Calu3 (cell line): ENCODE measurements around the gene PLEKHH3. TPM values are rescaled to one million over a fixed set of nuclear protein-coding genes. Genes with fewer than 3 reads are reported as not detected.

Source experiments
- Bru-seq: library from RNA; stranded (reverse); fragments of 400-500 nt; gene quantifications from one replicate; lab custom pipeline; 2021; lab: Mats Ljungman, UMichigan
- BruChase-seq, 2 experiments: library from RNA; stranded (reverse); fragments of 400-500 nt; gene quantifications; one replicate each; lab custom pipeline; 2021; lab: Mats Ljungman, UMichigan
- BruUV-seq: library from RNA; stranded (reverse); fragments of 400-500 nt; replicated peaks from 2 replicates; lab custom pipeline; 2021; lab: Mats Ljungman, UMichigan
- CTCF ChIA-PET: fragments of 300-600 bp; sonication (Branson Sonifier 250); formaldehyde crosslinking; loops from one replicate; lab custom pipeline; 2022; ENCODE audit warnings: antibody characterized with exemption; lab: Charles Lee
- DNase-seq: peaks from one replicate; pipeline ENCODE4 v3.0.0; 2022
- H3K27ac Mint-ChIP-seq: one replicate; pipeline ENCODE4 v1.8.0; 2022; ENCODE audit warnings: mixed read lengths; ENCODE audit not compliant: unreplicated experiment
- H3K27me3 Mint-ChIP-seq: one replicate; pipeline ENCODE4 v1.8.0; 2022; ENCODE audit warnings: mixed read lengths; ENCODE audit not compliant: unreplicated experiment
- H3K36me3 Mint-ChIP-seq: one replicate; pipeline ENCODE4 v1.8.0; 2022; ENCODE audit warnings: mild to moderate bottlenecking, moderate library complexity, mixed read lengths; ENCODE audit not compliant: insufficient read depth, unreplicated experiment
- H3K4me1 Mint-ChIP-seq: one replicate; pipeline ENCODE4 v1.8.0; 2022; ENCODE audit warnings: mild to moderate bottlenecking, low read depth, mixed read lengths; ENCODE audit not compliant: unreplicated experiment
- H3K4me3 Mint-ChIP-seq: one replicate; pipeline ENCODE4 v1.8.0; 2022; ENCODE audit warnings: mild to moderate bottlenecking, low read depth, moderate library complexity, mixed read lengths; ENCODE audit not compliant: unreplicated experiment
- H3K9me3 Mint-ChIP-seq: one replicate; pipeline ENCODE4 v1.8.0; 2022; ENCODE audit warnings: low read depth, mixed read lengths; ENCODE audit not compliant: unreplicated experiment
- intact Hi-C: fragments of 100-400 bp; cut with micrococcal nuclease; formaldehyde crosslinking; loops from one replicate; pipeline ENCODE4 v1.10.0; 2022; ENCODE audit not compliant: unreplicated experiment
- long read RNA-seq: library from polyadenylated mRNA; stranded (forward); transcript quantifications from one replicate; pipeline ENCODE4 v2.0.0, GENCODE V29; 2022
- total RNA-seq: library from RNA; stranded (reverse); gene quantifications from 2 replicates; pipeline ENCODE4 v1.2.3, GENCODE V29; 2022
- TF ChIP-seq, protein P1 (sequence below): fragments of 200-600 bp; IDR thresholded peaks from one replicate; pipeline ENCODE4 v1.8.0; 2022; ENCODE audit warnings: antibody characterized with exemption; ENCODE audit not compliant: unreplicated experiment

Gene PLEKHH3, protein sequence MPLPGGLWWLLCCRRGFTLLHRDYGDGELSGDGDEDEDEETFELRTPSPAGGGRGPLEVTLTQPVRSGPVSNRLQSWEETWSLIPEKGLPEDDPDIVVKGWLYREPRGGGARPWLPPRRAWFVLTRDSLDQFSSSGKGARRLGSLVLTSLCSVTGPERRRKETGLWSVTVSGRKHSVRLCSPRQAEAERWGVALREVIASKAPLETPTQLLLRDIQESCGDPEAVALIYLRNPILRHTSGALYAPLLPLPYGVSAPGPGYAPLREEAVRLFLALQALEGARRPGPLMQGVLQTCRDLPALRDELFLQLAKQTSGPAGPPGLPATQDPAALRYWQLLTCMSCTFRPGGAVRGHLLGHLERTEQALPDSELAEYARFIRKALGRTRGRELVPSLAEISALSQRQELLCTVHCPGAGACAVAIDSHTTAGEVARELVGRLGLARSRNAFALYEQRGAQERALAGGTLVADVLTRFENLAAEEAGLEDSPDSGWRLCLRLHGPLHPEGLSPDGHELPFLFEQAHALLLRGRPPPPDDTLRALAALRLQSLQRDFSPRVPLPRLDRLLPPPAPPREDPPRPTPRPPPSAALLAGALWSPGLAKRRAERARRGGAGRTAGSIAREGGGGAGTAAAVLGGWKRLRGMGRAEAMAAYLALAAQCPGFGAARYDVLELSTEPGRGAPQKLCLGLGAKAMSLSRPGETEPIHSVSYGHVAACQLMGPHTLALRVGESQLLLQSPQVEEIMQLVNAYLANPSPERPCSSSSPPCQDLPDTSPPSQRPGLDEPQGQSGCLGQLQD
- total RNA-seq (35.2 and 45.0 TPM in 2 replicates), Bru-seq, nascent RNA (percentile 61 among the genes with signal in this experiment), BruChase-seq, experiment 1, labeled RNA remaining after a 6-hour chase (percentile 64 among the genes with signal in this experiment), BruChase-seq, experiment 2, labeled RNA remaining after a 2-hour chase (percentile 75 among the genes with signal in this experiment)
- long read RNA-seq, transcript PLEKHH3-204 (13 exons, 2,983 nt) = major isoform, 15 of 35 reads
- long read RNA-seq, transcript PLEKHH3-201 (13 exons, 2,987 nt) = minor isoform, 5 of 35 reads
- long read RNA-seq, partial matches to known transcripts = 7 of 35 reads
- long read RNA-seq, other reads (novel, unspliced or antisense) = 7 of 35 reads

DNA sequence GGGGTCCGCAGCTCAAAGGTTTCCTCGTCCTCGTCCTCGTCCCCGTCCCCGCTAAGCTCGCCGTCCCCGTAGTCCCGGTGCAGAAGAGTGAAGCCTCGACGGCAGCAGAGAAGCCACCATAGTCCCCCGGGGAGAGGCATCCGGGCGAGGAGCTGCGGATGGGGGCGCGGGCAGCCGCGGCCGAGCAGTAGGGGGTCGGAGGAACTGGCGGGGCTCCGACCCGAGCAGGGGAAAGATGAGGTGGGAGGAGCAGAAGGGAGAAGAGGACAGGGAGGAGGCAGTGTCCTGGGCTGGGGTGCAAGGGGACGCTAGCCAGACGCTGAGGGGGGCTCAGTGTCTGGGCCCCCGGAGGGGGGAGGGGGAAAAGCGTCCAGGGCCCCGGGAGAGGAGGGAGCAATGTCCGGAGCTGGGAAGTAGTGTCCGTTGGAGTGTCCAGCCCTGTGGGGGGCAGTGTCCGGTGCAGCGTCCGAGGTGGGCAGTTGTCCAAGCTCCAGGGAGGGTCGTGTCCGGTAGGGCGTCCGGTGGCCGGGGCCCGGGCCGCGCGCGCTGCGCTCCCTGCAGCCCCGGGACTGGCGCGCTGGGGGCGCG lies at the start of gene PLEKHH3:
Gene PLEKHH3 (minus strand): TSS at position 571 of the 588 bp plus-strand sequence. CDS start 431 bp downstream, at position 140.
- peak within 1 kb of the TSS; percentile 93 for H3K4me3 Mint-ChIP-seq
- TF ChIP-seq, protein P1, sequence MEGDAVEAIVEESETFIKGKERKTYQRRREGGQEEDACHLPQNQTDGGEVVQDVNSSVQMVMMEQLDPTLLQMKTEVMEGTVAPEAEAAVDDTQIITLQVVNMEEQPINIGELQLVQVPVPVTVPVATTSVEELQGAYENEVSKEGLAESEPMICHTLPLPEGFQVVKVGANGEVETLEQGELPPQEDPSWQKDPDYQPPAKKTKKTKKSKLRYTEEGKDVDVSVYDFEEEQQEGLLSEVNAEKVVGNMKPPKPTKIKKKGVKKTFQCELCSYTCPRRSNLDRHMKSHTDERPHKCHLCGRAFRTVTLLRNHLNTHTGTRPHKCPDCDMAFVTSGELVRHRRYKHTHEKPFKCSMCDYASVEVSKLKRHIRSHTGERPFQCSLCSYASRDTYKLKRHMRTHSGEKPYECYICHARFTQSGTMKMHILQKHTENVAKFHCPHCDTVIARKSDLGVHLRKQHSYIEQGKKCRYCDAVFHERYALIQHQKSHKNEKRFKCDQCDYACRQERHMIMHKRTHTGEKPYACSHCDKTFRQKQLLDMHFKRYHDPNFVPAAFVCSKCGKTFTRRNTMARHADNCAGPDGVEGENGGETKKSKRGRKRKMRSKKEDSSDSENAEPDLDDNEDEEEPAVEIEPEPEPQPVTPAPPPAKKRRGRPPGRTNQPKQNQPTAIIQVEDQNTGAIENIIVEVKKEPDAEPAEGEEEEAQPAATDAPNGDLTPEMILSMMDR = peak; percentile 45
- DNase-seq = no peak
- H3K27me3 Mint-ChIP-seq = peaks cover 5% of the 10 kb centered on the region
- BruUV-seq = no TSS peak
- peaks cover 41% of the 10 kb centered on the region for H3K4me1 Mint-ChIP-seq
- intact Hi-C loops = loop anchor here (5.0 to 10.0 kb wide), 3 partner anchors 69 to 99 kb away; partner anchors contain the start of genes PSMC3IP, RAMP2, RETREG3 and TUBG1
- H3K9me3 Mint-ChIP-seq = no peaks in the 10 kb centered on the region
- CTCF ChIA-PET = interaction anchor here (0.6 to 6.3 kb wide), 12 partner anchors 9 to 323 kb away, joined by 3 to 66 read pairs (median 4); partner anchors contain the start of genes PSMC3IP, RETREG3, TUBG1 and TUBG2
- H3K36me3 Mint-ChIP-seq = peaks cover 71% of the 10 kb centered on the region
- H3K27ac Mint-ChIP-seq = peak within 1 kb of the TSS; percentile 94

DNA sequence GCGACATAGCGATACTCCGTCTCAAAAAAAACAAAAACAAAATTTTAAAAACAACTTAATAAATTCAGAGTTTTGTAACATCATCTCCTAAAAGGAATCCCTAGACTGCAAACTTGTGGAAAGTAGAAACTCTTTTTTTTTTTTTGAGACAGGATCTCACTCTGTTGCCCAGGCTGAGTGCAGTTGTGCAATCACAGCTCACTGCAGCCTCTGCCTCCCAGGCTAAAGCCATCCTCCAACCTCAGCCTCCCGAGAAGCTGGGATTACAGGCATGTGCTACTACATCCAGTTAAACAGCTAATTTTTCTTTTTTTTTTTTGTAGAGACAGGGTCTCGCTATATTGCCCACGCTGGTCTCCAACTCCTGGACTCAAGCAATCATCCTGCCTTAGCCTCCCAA lies 48.3 kb upstream of the PLEKHH3 start:
- Mint-ChIP-seq H3K9me3 (no peaks in the 10 kb centered on the region), H3K27ac (no peak overlapping the region), H3K4me3 (no peak overlapping the region), H3K36me3 (peaks cover 59% of the 10 kb centered on the region), H3K4me1 (no peaks in the 10 kb centered on the region), H3K27me3 (no peaks in the 10 kb centered on the region)
- intact Hi-C loops = no loop called here
- TF ChIP-seq, protein P1 = no peak
- no TSS peak for BruUV-seq
- no peak for DNase-seq
- CTCF ChIA-PET = interaction anchor here (0.7 to 1.9 kb wide), 2 partner anchors 38 to 215 kb away, joined by 6 read pairs; no protein-coding TSS in a partner anchor

DNA sequence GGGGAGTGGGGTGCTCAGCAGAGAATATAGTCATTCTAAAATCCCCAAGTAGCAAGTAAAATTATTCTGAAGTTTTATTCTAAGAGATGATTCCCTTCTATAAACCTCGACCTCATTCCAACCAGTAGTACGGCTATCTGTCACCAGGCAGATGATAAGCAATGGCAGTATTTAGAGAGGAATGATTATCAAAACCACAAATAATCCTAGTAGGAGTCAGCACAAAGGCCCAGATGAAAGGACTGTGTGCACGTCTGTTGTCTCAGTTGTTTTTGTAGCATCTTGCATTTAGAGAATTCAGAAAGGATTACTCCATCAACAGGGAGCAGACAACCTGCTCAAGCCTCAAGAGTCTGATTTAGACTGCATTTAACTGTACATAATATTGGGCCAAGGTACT lies 46.8 kb upstream of the PLEKHH3 start:
- CTCF ChIA-PET = no interaction called here
- Mint-ChIP-seq H3K27me3 (no peaks in the 10 kb centered on the region), H3K4me3 (no peak overlapping the region), H3K4me1 (no peaks in the 10 kb centered on the region), H3K9me3 (no peaks in the 10 kb centered on the region), H3K27ac (no peak overlapping the region), H3K36me3 (peaks cover 55% of the 10 kb centered on the region)
- no peak for DNase-seq
- no TSS peak for BruUV-seq
- TF ChIP-seq, protein P1 = no peak
- intact Hi-C loops = no loop called here
